ENCODE measurements around the gene KLF9.

The KLF9 gene

DNA sequence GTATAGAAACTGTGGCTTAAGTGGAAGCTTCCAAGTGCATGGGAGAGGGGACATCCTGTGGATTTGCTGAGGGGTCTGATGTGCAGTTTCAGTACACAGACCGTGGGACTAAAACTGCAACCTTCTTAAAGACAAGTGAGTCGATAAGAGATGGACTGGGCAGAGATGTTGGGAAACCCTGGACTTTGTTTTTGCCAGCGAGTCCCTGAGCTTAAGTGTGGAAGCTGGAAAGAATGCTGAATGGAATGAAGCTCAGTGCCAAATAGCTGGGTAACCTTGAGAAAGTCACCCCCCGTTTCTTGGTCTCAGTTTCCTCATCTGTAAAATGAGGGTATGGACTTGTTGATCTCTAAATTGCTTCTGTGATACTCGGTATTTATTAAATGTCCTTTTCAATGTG lies 37.3 kb upstream of the KLF9 start:
- no peak overlapping the region for H3K4me3 ChIP-seq (ENCODE audit: control insufficient read depth, low read depth, low read length)
- TF ChIP-seq, protein P1, sequence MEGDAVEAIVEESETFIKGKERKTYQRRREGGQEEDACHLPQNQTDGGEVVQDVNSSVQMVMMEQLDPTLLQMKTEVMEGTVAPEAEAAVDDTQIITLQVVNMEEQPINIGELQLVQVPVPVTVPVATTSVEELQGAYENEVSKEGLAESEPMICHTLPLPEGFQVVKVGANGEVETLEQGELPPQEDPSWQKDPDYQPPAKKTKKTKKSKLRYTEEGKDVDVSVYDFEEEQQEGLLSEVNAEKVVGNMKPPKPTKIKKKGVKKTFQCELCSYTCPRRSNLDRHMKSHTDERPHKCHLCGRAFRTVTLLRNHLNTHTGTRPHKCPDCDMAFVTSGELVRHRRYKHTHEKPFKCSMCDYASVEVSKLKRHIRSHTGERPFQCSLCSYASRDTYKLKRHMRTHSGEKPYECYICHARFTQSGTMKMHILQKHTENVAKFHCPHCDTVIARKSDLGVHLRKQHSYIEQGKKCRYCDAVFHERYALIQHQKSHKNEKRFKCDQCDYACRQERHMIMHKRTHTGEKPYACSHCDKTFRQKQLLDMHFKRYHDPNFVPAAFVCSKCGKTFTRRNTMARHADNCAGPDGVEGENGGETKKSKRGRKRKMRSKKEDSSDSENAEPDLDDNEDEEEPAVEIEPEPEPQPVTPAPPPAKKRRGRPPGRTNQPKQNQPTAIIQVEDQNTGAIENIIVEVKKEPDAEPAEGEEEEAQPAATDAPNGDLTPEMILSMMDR (conservative IDR thresholded peaks at IDR 0.05; ENCODE audit: control insufficient read depth, insufficient read depth, low read depth, low read length), result no peak

DNA sequence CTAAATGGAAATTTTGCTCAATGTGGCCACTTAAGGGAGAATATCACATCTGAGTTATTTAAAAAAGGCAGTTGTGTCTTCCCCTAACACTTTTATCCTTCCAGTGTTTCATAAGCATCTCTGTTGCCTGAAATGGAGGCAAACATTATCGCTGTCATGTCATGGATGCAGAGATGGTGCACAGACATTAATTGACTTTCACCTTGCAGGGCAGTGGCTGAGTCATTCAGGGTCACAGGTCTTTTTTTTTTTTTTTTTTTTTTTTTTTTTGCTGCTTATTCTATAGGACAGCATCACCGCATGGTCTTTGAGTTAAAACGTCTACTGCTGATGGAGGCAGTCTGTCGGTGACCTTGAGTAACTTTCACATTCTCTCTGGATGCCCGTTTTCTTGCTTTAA lies 36.3 kb upstream of the KLF9 start:
- no peak for DNase-seq (ENCODE audit: low read depth)
- H3K4me3 ChIP-seq (ENCODE audit: control insufficient read depth, low read depth, low read length), result no peak overlapping the region
- TF ChIP-seq, protein P1 (conservative IDR thresholded peaks at IDR 0.05; ENCODE audit: control insufficient read depth, insufficient read depth, low read depth, low read length), result no peak

More for the DNA sequence above, 37.3 kb upstream of the KLF9 start:
- no peak for DNase-seq (ENCODE audit: low read depth)

DNA sequence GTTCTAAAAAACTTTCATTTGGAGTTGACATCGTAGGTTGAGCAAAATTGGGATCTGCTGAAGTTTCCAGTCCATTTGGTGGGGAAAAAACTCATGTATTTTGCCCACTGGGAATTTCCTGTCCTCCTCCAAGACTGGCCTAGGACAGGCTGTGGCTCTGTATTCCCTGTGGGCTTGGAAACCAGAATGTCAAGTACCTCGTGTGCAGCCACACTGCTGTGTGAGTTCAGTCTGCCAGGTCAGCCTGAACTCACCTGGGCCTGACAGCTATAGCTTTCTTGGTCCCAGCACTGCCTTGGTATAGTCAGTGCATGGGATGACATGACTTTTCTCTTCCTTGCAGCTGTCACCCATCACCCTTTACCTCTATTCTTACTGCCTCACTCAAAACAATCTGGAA lies 35.0 kb upstream of the KLF9 start:
- TF ChIP-seq, protein P1 (conservative IDR thresholded peaks at IDR 0.05; ENCODE audit: control insufficient read depth, insufficient read depth, low read depth, low read length), result no peak
- DNase-seq (ENCODE audit: low read depth), result no peak
- no peak overlapping the region for H3K4me3 ChIP-seq (ENCODE audit: control insufficient read depth, low read depth, low read length)

DNA sequence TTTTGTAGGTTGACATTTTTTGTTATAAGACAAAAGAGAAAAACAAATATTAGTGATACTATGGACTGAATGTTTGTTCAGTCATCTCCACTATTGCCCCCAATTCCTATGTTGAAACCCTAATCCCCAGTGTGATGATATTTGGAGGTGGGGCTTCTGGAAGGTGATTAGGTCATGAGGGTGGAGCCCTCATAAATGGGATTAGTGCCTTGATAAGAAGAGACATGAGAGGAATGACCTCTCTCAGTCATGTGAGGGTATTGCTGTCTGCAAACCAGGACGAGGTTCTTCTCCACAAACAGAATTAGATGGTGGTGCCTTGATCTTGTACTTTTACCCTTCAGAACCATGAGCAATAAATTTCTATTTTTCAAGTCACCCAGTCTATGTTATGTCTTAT lies 34.5 kb upstream of the KLF9 start:
- no peak overlapping the region for H3K4me3 ChIP-seq (ENCODE audit: control insufficient read depth, low read depth, low read length)
- TF ChIP-seq, protein P1 (conservative IDR thresholded peaks at IDR 0.05; ENCODE audit: control insufficient read depth, insufficient read depth, low read depth, low read length), result no peak
- no peak for DNase-seq (ENCODE audit: low read depth)

DNA sequence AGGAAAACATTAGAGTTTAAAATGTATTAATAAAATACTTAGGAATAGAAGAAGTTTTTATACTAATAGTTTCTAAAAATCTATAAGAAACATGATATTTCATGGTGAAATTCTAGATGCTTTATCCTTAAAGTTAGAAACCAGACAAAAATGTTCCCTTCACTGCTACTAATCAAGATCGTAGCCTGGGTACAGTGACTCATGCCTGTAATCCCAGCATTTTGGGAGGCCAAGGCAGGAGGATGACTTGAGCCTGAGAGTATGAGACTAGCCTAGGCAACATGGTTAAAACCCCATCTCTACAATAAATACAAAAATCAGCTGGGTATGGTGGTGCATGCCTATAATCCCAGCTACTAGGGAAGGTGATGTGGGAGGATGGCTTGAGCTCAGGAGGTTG lies 30.4 kb upstream of the KLF9 start:
- TF ChIP-seq, protein P1 (conservative IDR thresholded peaks at IDR 0.05; ENCODE audit: control insufficient read depth, insufficient read depth, low read depth, low read length), result no peak
- peak; percentile 48 for DNase-seq (ENCODE audit: low read depth)
- no peak overlapping the region for H3K4me3 ChIP-seq (ENCODE audit: control insufficient read depth, low read depth, low read length)

DNA sequence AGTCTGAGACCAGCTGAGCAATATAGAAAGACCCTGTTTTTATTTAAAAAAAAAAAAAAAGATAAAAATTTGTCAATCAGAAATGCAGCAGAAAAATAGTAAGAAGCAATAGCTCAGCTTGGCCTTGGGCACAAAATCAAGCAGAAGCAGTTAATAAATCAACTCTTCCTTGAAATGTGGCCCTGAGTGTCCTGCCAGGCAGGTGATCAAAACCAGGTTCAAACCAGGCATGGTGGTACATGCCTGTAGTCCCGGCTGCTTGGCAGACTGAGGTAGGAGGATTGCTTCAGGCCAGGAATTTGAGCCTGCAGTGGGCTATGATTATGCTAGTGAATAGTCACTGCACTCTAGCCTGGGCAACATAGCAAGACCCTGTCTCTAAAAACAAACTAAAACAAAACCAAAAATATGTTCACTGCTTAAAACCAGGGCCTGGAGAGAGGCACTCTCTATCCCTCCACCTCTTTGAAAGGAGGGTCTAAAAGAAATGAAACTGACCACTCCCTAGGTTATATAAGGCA lies 27.9 kb upstream of the KLF9 start:
- TF ChIP-seq, protein P1 (conservative IDR thresholded peaks at IDR 0.05; ENCODE audit: control insufficient read depth, insufficient read depth, low read depth, low read length), result no peak
- DNase-seq (ENCODE audit: low read depth), result no peak
- H3K4me3 ChIP-seq (ENCODE audit: control insufficient read depth, low read depth, low read length), result no peak overlapping the region

DNA sequence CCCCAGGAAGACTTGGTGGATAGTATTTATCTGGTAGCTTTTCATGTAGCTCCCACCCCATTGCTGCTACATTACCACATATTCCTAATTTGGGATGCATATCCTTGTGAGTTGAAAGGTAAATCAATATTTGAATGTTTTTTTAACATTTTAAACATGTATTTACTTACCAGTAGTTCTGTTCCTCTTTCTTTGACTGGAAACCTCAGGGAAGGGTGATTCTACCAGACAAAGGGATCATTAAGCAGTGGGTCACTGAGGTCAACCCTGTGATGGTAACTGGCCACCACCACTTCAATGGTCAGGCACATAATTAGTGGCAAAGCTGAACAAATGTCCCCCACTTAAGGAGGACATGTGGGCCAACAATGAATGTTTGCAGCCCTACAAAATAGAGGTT lies 27.2 kb upstream of the KLF9 start:
- H3K4me3 ChIP-seq (ENCODE audit: control insufficient read depth, low read depth, low read length), result no peak overlapping the region
- TF ChIP-seq, protein P1 (conservative IDR thresholded peaks at IDR 0.05; ENCODE audit: control insufficient read depth, insufficient read depth, low read depth, low read length), result no peak
- no peak for DNase-seq (ENCODE audit: low read depth)
